GM10248 (cell line): ENCODE measurements around the gene KDF1.

Experiments used
- CTCF ChIA-PET: fragments of 300-600 bp; sonication (Branson Sonifier 250); formaldehyde crosslinking; extraction: SDS; loops from one replicate; lab custom pipeline; 2021; ENCODE audit warnings: antibody characterized with exemption; lab: Yijun Ruan, JAX
- POLR2A ChIA-PET: fragments of 350-650 bp; sonication (Branson Sonifier 250); formaldehyde crosslinking; extraction: SDS; loops from one replicate; lab custom pipeline; 2020; ENCODE audit warnings: antibody characterized with exemption; lab: Yijun Ruan, JAX
- DNase-seq: peaks from one replicate; pipeline ENCODE4 v3.0.0; 2012; ENCODE audit errors: extremely low spot score
- CTCF ChIP-seq: IDR thresholded peaks from 2 replicates; pipeline ENCODE4 v1.5.1; 2012; ENCODE audit warnings: mild to moderate bottlenecking, low read depth; ENCODE audit errors: extremely low read depth, missing control alignments, control extremely low read depth

KDF1 gene

GRCh38 chr1:26999440-26999987 lies 39.2 kb upstream of the KDF1 start:
- no peak for DNase-seq
- CTCF ChIA-PET, result interaction anchor here (2.0 to 8.4 kb wide), 4 partner anchors 14 to 100 kb away, joined by 6 to 52 read pairs (median 28); no protein-coding TSS in a partner anchor
- POLR2A ChIA-PET, result no interaction called here
- TF ChIP-seq CTCF, result no peak

GRCh38 chr1:26998429-26999300 lies 38.4 kb upstream of the KDF1 start:
- ChIA-PET CTCF (interaction anchor here (0.6 to 8.4 kb wide), 21 partner anchors 8 to 395 kb away, joined by 3 to 52 read pairs (median 5); partner anchors contain the start of gene TENT5B), POLR2A (no interaction called here)
- TF ChIP-seq CTCF, result no peak
- DNase-seq, result no peak

- POLR2A ChIA-PET, result interaction anchor here (0.6 to 0.7 kb wide), 2 partner anchors 11 to 21 kb away, joined by 3 to 10 read pairs; no protein-coding TSS in a partner anchor
- DNase-seq, result no peak
- CTCF ChIA-PET, result interaction anchor here (0.8 to 8.4 kb wide), 21 partner anchors 11 to 1363 kb away, joined by 3 to 52 read pairs (median 4); partner anchors contain the start of genes KDF1 and TENT5B
- TF ChIP-seq CTCF, result no peak
These were observed 36.4 kb upstream of the KDF1 start for GRCh38 chr1:26996665-26997064.

GRCh38 chr1:26996024-26996423 lies 35.8 kb upstream of the KDF1 start:
- ChIA-PET CTCF (interaction anchor here (0.9 to 8.4 kb wide), 11 partner anchors 11 to 1364 kb away, joined by 3 to 52 read pairs (median 6); partner anchors contain the start of gene TENT5B), POLR2A (interaction anchor here (0.6 kb wide), 1 partner anchor 22 kb away, joined by 3 read pairs; no protein-coding TSS in a partner anchor)
- no peak for DNase-seq
- no peak for TF ChIP-seq CTCF

GRCh38 chr1:26994787-26995517 lies 34.7 kb upstream of the KDF1 start:
- ChIA-PET CTCF (interaction anchor here (1.4 to 8.4 kb wide), 4 partner anchors 9 to 50 kb away, joined by 3 to 52 read pairs (median 20); no protein-coding TSS in a partner anchor), POLR2A (no interaction called here)
- no peak for TF ChIP-seq CTCF
- no peak for DNase-seq
